Measurements from ENCODE around the gene EEF1G.
A peak's percentile ranks its signal among the peaks of the same experiment; 100 is the strongest.

GRCh38 chr11:62602141-62603071 is 28.7 kb upstream of the EEF1G start:
- TF ChIP-seq FOXM1 (IDR thresholded peaks at IDR 0.05; ENCODE audit: borderline replicate concordance): no peak
- TF ChIP-seq SP1 (IDR thresholded peaks at IDR 0.05): no peak
- no peak for TF ChIP-seq ZNF384 (IDR thresholded peaks at IDR 0.05)
- peak; percentile 97 for TF ChIP-seq L3MBTL2 (conservative IDR thresholded peaks at IDR 0.05)
- TF ChIP-seq HDGF (IDR thresholded peaks at IDR 0.05; ENCODE audit: borderline replicate concordance): no peak
- TF ChIP-seq NFRKB (IDR thresholded peaks at IDR 0.05): no peak
- TF ChIP-seq FOXK2 (IDR thresholded peaks at IDR 0.05): no peak
- no peak for TF ChIP-seq ARNT (IDR thresholded peaks at IDR 0.05)
- 0 out of 2 replicates have a peak, but pooled peaks have one; percentile 1 for TF ChIP-seq PKNOX1 (IDR thresholded peaks at IDR 0.05)
- TF ChIP-seq ELF4 (IDR thresholded peaks at IDR 0.05): no peak
- TF ChIP-seq SUZ12 (IDR thresholded peaks at IDR 0.05): no peak
- no peak for TF ChIP-seq FOXA1 (IDR thresholded peaks at IDR 0.05)
- TF ChIP-seq BHLHE40 (IDR thresholded peaks at IDR 0.05; ENCODE audit: borderline replicate concordance): no peak
